Kidney tubule cell (primary cell): ENCODE data around the gene NAV2.
A peak's percentile ranks its signal among the peaks of the same experiment; 100 is the strongest.
"Not testable (repeated sequence)": the region's sequence is repeated elsewhere in the genome, so short reads cannot be mapped to it uniquely, and the experiment has no call there.

Experiments used
- DNase-seq: peaks from one replicate; pipeline ENCODE4 v3.0.0-alpha.2; 2018; ENCODE audit warnings: low spot score

NAV2 gene

GRCh38 chr11:20002312-20003216 is 289.9 kb downstream of the NAV2 start:
- peak; percentile 79 for DNase-seq

DNA sequence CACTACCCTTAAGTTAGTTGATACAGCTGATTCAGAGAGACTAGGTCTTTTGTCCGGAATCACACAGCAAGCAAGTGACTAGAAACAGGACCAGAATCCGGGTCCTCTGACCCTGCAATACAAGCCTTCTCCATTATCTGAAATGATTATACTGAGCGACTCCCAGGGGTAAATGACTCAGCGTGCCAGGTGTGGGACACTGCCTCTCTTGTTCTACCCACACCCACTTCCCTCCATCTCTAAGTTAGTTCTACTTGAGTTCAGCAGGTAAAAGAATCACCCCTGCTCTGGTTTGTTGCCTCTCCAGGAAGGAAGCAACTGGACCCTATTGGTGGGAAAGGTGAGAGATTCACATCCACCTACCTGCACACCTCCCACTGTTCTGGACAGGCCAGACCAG is 290.7 kb downstream of the NAV2 start:
- peak; percentile 73 for DNase-seq

DNA sequence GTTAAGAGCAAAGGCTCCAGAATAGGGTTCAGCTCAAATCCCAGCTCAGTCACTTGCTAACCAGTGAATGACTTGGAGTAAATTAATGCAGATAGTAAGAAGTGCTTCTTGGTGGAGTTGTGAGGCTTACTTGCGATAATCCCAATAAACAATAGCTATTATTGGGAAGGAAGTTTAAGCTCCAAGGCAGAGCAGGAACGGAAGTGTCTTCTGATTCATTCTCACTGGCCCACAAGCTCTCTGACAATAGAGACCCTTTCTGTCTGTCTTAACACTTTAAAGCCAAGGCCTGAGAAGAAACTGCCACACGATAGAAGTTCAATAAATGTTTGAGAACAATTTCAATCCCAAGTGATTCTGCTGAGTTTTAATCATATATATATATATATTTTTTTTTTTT is 292.2 kb downstream of the NAV2 start:
- no peak for DNase-seq

DNA sequence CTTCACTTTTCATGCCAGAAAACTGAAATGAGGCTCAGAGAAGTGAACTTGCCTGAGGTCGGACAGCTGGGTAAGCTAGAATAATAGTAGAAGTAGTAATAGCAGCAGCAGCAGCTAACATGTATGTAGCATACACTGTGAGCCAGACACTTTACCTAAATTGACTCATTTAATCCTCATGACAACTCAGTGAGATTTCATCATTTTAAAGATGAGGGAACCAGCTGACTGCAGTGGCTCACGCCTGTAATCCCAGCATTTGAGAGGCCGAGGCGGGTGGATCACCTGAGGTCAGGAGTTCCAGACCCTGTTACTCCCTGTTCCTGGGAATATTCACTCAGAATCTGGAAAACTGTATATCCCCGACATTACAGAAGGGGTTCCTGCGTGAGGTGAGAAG is 293.1 kb downstream of the NAV2 start:
- no peak for DNase-seq

DNA sequence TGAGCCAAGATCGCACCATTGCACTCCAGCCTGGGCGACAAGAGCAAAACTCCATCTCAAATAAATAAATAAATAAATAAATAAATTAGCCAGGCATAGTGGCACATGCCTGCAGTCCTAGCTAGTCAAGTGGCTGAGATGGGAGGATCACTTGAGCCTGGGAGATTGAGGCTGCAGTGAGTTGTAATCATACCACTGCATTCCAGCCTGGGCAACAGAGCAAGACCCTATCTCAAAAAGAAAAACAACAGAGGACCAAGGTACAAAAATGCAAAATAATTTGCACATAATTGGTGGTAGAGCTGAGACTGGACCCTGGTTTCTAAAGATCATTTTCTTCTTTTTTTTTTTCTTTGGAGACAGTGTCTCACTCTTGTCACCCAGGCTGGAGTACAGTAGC is 294.0 kb downstream of the NAV2 start:
- not testable (repeated sequence) for DNase-seq

DNA sequence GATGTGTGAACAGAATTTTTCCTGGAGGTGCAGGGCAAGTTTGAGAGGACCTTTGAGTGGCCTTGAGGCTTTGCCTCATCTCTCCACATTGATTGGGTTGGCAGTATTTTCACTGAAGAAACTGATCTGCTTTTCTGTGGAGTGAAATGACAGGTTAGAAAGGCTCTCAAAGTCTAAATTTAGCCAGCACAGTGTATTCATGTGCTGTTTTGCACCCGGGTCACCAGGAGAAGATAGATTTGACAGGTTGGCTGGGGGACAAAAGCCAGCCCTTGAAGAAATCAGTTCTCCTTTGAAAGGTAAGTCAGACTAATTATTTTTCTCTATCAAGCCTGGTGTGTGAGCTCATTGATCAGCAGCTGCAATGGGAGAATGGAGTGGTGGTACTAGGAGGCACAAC is 294.7 kb downstream of the NAV2 start:
- DNase-seq = no peak

DNA sequence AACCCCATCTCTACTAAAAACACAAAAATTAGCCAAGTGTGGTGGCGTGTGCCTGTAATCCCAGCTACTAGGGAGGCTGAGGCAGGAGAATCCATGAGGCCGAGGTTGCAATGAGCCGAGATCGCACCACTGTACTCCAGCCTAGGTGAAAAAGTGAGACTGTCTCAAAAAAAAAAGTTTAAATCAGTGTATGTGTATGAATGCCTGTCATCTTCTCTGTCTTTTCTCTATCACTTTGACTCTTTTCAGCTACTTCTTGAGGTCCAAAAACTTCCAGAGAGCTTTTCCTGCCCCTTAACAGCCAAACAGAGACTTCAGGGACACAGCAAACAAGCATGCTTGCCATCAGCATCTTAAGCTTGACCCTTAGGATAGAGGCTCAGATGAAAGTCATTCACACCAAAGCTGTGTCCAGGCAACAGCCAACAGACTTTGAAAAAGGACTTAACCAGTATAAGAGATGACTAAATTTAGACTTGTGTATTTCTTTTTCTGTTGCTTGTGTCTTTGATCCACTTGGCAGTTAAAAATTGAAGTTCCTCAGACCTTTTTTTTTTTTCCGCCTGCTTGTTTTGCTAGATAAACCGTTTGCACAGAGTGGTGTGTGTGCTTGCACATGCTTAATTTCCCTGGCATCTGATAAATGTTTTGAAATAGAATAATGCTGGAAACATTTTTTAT is 295.7 kb downstream of the NAV2 start:
- no peak for DNase-seq

DNA sequence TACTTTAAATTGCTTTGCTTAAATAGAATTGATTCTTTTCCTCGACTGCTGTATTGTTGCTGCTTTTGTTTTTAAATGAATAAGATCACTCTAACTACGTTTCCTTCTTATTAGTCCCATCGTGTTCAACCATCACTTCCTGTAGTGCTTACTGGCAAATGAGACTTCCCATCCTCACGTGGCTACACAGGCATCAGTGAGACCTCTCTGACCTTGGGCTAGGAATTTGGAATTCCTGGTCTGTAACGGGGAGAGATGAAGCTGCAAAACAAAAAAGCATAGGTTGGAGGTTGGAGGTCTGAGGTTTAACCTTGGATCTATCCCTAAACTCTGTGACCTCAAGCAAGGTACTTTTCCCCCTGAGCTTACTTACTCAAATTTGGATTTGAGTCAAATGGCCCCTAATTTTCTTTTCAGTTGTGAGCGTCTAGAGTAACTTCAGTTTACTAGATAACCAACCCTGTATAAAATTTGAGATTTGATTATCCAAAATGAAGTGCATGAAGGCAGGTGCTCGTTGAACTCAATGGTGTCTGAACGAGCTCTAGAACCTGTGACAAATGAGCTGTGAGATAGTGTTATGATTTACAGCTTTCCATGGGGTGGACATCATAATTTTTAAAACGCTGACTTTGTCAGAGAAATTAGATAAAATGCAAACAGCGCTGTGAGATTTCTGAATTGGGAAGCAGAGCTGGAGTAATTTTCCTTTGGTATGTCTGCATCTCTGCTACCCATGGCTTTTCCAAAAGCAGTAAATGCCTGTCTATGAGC is 296.4 kb downstream of the NAV2 start:
- no peak for DNase-seq

- no peak for DNase-seq
These were observed 297.7 kb downstream of the NAV2 start for GRCh38 chr11:20010156-20010850.

DNA sequence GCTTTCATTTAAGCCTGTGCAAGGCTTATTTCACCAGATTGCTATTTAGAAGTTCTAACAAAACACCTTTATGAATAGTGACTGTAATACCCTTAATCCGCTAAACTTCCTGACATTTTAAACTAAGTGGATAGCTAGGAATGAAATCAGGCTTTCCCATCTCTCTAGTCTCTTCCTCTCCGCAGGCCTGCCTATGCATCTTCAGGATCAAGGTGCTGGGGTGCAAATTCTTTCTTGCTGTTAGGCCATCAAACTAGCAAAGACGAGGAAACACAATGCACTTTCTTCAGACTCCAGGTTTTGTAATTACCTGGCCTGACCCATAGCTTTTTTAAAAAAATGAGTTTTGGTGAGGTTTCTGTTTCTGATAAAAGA is 298.2 kb downstream of the NAV2 start:
- no peak for DNase-seq

DNA sequence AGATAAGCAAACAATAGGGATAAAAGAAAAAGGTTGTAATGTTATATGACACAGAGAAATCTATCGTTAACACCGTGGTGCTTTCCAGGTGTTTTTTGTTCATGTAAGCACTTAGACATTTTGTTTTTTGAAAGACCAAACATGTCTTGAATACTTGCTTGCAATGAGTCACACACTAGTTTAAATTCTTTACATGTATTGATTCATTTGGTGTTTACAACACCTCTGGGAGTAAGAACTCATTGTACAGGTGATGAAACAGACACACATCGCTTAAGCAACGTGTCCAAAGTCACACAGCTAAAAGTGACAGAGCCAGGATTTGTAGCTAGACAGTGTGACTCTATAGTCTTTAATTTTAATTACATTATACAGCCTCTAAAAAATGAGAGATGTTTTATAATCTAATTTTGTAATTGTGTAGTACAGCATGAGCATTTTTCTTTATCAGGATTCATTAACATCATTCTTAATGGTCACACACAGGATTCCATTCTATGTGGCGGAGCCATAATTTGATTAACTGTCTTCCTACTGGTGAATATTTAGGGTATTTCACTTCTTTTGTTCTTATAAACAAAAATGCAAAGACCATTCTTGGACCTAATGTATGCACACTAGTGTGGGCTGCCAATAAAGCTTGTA is 298.8 kb downstream of the NAV2 start:
- peak; percentile 80 for DNase-seq

- DNase-seq = peak; percentile 64
These were observed 300.9 kb downstream of the NAV2 start for GRCh38 chr11:20013346-20014066.

DNA sequence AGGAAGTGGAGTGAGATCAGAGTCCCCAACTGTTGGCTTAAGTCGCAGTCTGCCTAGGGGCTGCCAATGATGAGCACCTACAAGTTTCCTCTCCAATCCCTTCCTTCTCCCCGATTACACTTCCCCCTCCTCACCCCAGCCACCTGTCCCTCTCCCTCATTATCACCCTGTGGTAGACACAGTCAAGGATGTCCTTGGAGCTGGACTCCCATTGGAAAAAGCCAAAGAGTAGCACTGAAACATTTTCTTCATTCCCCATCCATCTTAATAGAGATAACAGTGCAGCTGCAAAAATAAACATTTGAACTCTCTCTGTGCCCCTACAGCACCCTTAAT is 301.4 kb downstream of the NAV2 start:
- no peak for DNase-seq

DNA sequence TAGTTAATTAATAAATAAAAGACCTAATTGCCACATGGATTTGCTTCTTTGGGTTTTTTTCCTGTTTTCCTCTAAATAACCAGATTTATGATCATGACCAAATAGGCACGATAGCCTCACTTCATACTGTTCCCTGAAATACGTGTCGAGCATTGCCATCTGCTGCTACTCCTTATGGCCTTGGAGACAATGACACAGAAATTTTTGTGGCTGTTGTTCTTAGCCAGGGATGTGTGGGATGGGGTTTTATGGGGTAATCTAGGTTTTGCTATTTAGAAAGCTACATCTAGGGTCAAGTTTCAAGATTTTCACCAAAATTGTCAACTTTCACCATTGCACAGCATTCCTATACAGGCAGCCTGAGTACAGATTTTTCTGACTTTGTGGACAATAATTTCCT is 302.5 kb downstream of the NAV2 start:
- no peak for DNase-seq

DNA sequence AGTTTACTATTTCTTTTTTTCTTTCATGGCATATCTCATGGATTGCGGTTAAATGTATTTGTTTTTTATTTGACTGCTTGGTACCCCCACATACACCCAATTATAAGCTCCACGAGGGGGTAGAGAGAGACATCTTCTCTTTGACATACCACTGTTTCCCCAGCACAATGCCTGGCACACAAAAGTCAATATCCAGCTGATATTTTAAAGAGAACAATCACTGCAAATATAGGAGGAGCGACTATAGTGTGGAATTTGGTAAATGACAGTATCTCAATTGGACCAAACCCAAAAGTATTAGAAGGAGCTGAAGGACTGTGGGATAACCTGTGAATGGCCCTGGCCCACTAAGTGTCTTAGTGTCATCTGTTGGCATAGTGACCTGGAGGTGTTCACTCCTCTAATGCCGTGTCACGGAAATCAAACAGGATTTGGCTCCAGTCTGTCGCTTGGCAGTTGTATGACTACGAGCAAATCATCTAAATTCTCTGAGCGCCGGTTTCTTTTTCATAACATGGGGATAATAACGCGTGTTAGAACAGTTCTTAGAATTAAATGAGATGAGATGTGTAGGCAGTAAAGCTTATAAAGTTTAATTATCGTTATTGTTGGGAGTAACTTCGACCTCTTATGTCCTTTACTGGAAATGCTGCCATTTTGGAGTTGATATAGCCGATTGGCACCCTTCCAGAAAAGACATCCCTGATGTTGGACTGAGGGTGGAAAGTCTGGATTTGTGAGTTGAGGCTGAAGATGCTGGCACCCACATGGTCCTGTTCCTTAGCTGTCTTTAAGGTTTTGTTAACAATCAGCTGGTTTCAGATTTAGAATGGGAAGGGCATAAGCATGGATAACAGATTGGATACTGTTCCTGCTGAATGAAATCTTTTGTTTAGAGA is 303.1 kb downstream of the NAV2 start:
- DNase-seq = peak; percentile 63

- no peak for DNase-seq
These were observed 303.9 kb downstream of the NAV2 start for GRCh38 chr11:20016526-20016925.

GRCh38 chr11:20017320-20017719 is 304.7 kb downstream of the NAV2 start:
- no peak for DNase-seq

DNA sequence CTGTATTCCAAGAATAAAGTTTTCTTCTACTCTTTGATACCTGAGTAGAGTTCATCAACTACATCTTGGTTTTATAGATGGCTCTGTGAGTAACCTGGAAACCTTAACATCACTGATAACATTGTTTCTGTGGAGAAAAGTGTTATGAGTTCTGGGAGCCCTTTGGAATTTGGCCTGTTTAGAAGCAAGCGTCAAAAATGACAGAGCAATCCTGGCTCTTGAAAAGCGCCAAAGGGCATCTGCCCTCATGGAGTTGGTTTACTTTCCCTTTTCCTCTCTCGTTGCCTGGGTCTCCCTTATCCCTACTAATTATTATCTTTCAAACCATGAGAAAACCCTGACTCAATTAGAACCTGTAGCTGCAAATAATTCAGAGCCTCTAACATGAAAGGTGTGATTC is 307.6 kb downstream of the NAV2 start:
- no peak for DNase-seq

GRCh38 chr11:20020716-20021115 is 308.1 kb downstream of the NAV2 start:
- DNase-seq = no peak

DNA sequence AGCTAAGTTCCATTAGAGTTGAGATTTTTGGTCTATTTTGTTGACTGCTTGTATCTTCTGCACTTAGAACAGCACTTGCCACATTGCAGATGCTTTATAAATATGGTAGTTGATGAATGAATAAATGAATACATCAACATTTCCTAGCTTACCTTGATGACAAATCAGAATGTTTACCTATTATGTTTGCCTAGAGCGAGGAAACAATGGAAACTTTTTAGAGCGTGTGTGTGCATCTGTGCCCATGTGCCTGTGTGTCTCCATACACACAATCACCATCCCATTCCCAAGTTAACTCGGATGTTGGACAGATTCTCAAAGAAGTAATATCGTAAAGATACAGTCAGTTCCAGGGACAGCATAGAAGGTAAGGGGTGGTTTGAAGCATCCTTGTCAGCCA is 308.6 kb downstream of the NAV2 start:
- no peak for DNase-seq
